Measurements from ENCODE around the gene NDFIP1.

The NDFIP1 gene

GRCh38 chr5:142192286-142193113 is 83.9 kb downstream of the NDFIP1 start:
- no peak for DNase-seq

- DNase-seq, result no peak
Observed at GRCh38 chr5:142193114-142193428, 84.5 kb downstream of the NDFIP1 start.

- no peak for DNase-seq
Observed at GRCh38 chr5:142197098-142197497, 88.5 kb downstream of the NDFIP1 start.

GRCh38 chr5:142197781-142198180 is 89.2 kb downstream of the NDFIP1 start:
- no peak for DNase-seq

GRCh38 chr5:142199388-142199787 is 90.8 kb downstream of the NDFIP1 start:
- DNase-seq, result no peak

- DNase-seq, result no peak
Observed at GRCh38 chr5:142200387-142200786, 91.8 kb downstream of the NDFIP1 start.

- DNase-seq, result no peak
Observed at GRCh38 chr5:142201471-142201887, 92.9 kb downstream of the NDFIP1 start.

GRCh38 chr5:142202282-142202681 is 93.7 kb downstream of the NDFIP1 start:
- no peak for DNase-seq
